ENCODE data around the gene HNRNPH2. TPM values are rescaled to one million over a fixed set of nuclear protein-coding genes. Genes with fewer than 3 reads are reported as not detected.

Gene HNRNPH2
- total and polyA plus RNA-seq, 9 donors: 46.4 to 79.6 (median 63.3) TPM

- no peak for TF ChIP-seq CTCF (IDR thresholded peaks at IDR 0.05)
- H3K27me3 ChIP-seq: no peaks in the 10 kb centered on the region
- intact Hi-C loops (cut with DNase I): no loop called here
- H3K27ac ChIP-seq: no peak overlapping the region
- H3K4me1 ChIP-seq (ENCODE audit: insufficient read depth): no peaks in the 10 kb centered on the region
- no peaks in the 10 kb centered on the region for H3K9me3 ChIP-seq
- no peak for DNase-seq
- H3K4me3 ChIP-seq: no peak overlapping the region
- H3K36me3 ChIP-seq: no peaks in the 10 kb centered on the region
- 43 to 59% (median 57%) methylated on average over 1 of the region's 1 CpG for WGBS, 3 donors
These were observed 52.6 kb downstream of the HNRNPH2 start for GRCh38 chrX:101460669-101461068.

GRCh38 chrX:101462892-101463291 is 54.9 kb downstream of the HNRNPH2 start:
- WGBS, 3 donors: 52 to 61% (median 53%) methylated on average over 3 of the region's 3 CpGs
- Histone ChIP-seq H3K27me3 (no peaks in the 10 kb centered on the region), H3K4me3 (no peak overlapping the region), H3K4me1 (ENCODE audit: insufficient read depth) (no peaks in the 10 kb centered on the region), H3K36me3 (no peaks in the 10 kb centered on the region), H3K9me3 (no peaks in the 10 kb centered on the region), H3K27ac (no peak overlapping the region)
- TF ChIP-seq EP300 (IDR thresholded peaks at IDR 0.05): no peak
- no peak for TF ChIP-seq POLR2A (IDR thresholded peaks at IDR 0.05)
- no peak for TF ChIP-seq CTCF (IDR thresholded peaks at IDR 0.05)
- intact Hi-C loops (cut with DNase I): no loop called here
- DNase-seq: no peak

Other genes with a start within 250 kb of the HNRNPH2 start
- 1 to 10 TPM in 2 of 7 donors, under 1 TPM in 5; 0.34 to 2.4 (median 0.60) TPM for gene DRP2, start 188.4 kb upstream of the HNRNPH2 start, total RNA-seq
- gene DRP2, start 188.4 kb upstream of the HNRNPH2 start, polyA plus RNA-seq: 1 to 10 TPM in 1 of 2 donors, under 1 TPM in 1; 0.93 to 1.5 TPM
- gene TAF7L, start 116.9 kb upstream of the HNRNPH2 start, total RNA-seq: under 1 TPM in 2 of 7 donors, not detected in 5; 0.10 to 0.36 TPM
- gene TAF7L, start 116.9 kb upstream of the HNRNPH2 start, polyA plus RNA-seq: under 1 TPM; 0.04 to 0.25 TPM
- gene TIMM8A, start 59.5 kb upstream of the HNRNPH2 start, total RNA-seq: 10 to 100 TPM in 3 of 7 donors, 1 to 10 TPM in 4; 4.7 to 13.3 (median 10.0) TPM
- 1 to 10 TPM; 6.0 to 7.0 TPM for gene TIMM8A, start 59.5 kb upstream of the HNRNPH2 start, polyA plus RNA-seq
- gene BTK, start 22.0 kb upstream of the HNRNPH2 start, total RNA-seq: 1 to 10 TPM in 5 of 7 donors, under 1 TPM in 2; 0.81 to 4.3 (median 1.3) TPM
- 1 to 10 TPM in 1 of 2 donors, under 1 TPM in 1; 0.81 to 7.5 TPM for gene BTK, start 22.0 kb upstream of the HNRNPH2 start, polyA plus RNA-seq
- gene RPL36A, start 17.2 kb upstream of the HNRNPH2 start, total RNA-seq: 1,000 to 10,000 TPM in 1 of 7 donors, 100 to 1,000 TPM in 6; 405 to 2,882 (median 518) TPM
- 1,000 to 10,000 TPM; 3,045 to 5,275 TPM for gene RPL36A, start 17.2 kb upstream of the HNRNPH2 start, polyA plus RNA-seq
- 10 to 100 TPM; 10.1 to 21.5 (median 15.8) TPM for gene GLA, start 297 bp upstream of the HNRNPH2 start, total RNA-seq
- 10 to 100 TPM; 17.0 to 29.9 TPM for gene GLA, start 297 bp upstream of the HNRNPH2 start, polyA plus RNA-seq
- 10 to 100 TPM; 17.3 to 47.5 (median 32.0) TPM for gene ARMCX4, start 77.2 kb downstream of the HNRNPH2 start, total RNA-seq
- 10 to 100 TPM; 18.8 to 19.3 TPM for gene ARMCX4, start 77.2 kb downstream of the HNRNPH2 start, polyA plus RNA-seq
- 10 to 100 TPM; 33.7 to 58.2 (median 48.0) TPM for gene ARMCX1, start 142.3 kb downstream of the HNRNPH2 start, total RNA-seq
- 10 to 100 TPM; 53.8 TPM for gene ARMCX1, start 142.3 kb downstream of the HNRNPH2 start, polyA plus RNA-seq
- gene ARMCX6, start 209.8 kb downstream of the HNRNPH2 start, total RNA-seq: 10 to 100 TPM; 13.7 to 38.3 (median 34.9) TPM
- gene ARMCX6, start 209.8 kb downstream of the HNRNPH2 start, polyA plus RNA-seq: 10 to 100 TPM; 29.7 to 76.8 TPM
- 10 to 100 TPM; 37.8 to 68.8 (median 57.6) TPM for gene ARMCX3, start 214.9 kb downstream of the HNRNPH2 start, total RNA-seq
- gene ARMCX3, start 214.9 kb downstream of the HNRNPH2 start, polyA plus RNA-seq: 10 to 100 TPM; 37.5 to 56.5 TPM